ENCODE measurements around the gene CDK5RAP1.

Gene CDK5RAP1

DNA sequence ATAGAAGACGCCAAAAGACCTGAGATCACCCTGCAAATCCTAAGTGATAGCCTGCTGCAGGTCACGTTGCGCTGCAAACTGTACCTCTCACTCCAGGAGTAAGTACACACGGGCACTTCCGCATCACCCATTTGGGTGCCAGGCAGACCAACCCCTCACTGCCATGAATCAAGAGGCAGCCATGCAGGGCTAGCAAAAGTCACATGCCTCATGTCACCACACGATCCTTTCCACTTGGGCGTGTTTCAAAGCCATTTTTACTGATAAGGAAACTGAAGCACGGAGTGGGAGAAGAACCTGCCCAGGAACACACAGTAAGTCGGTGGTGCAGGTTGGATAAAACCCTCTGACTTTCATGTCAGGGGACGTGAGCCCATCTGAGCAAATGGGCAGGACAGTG lies 81.3 kb downstream of the CDK5RAP1 start:
- no peak overlapping the region for H3K4me3 ChIP-seq (ENCODE audit: low read depth, low read length)
- no peaks in the 10 kb centered on the region for H3K4me1 ChIP-seq (ENCODE audit: control insufficient read depth, insufficient read depth, low read length)
- TF ChIP-seq OSR2 (tag by site-specific recombination; IDR thresholded peaks at IDR 0.05) (no peak), ZNF121 (tag by site-specific recombination; IDR thresholded peaks at IDR 0.05) (no peak), ZNF341 (tag by site-specific recombination; IDR thresholded peaks at IDR 0.05; ENCODE audit: low read depth) (no peak), ZNF596 (tag by site-specific recombination; IDR thresholded peaks at IDR 0.05) (no peak), ZNF670 (tag by site-specific recombination; IDR thresholded peaks at IDR 0.05; ENCODE audit: low read depth) (no peak), PRDM1 (tag by site-specific recombination; IDR thresholded peaks at IDR 0.05) (no peak)
- TF ChIP-seq, protein P1, sequence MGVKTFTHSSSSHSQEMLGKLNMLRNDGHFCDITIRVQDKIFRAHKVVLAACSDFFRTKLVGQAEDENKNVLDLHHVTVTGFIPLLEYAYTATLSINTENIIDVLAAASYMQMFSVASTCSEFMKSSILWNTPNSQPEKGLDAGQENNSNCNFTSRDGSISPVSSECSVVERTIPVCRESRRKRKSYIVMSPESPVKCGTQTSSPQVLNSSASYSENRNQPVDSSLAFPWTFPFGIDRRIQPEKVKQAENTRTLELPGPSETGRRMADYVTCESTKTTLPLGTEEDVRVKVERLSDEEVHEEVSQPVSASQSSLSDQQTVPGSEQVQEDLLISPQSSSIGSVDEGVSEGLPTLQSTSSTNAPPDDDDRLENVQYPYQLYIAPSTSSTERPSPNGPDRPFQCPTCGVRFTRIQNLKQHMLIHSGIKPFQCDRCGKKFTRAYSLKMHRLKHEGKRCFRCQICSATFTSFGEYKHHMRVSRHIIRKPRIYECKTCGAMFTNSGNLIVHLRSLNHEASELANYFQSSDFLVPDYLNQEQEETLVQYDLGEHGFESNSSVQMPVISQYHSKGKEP (tag by site-specific recombination; IDR thresholded peaks at IDR 0.05) = no peak
- no peak overlapping the region for H3K27ac ChIP-seq (ENCODE audit: extremely low read depth, low read depth, low read length)
- H3K9me3 ChIP-seq (ENCODE audit: control insufficient read depth, insufficient read depth, low read depth, low read length) = no peaks in the 10 kb centered on the region
- POLR2A ChIA-PET = no interaction called here
- H3K36me3 ChIP-seq (ENCODE audit: control insufficient read depth in 2 of 2, insufficient read depth in 1 of 2, low read length in 2 of 2) = no peaks in the 10 kb centered on the region
- CTCF ChIA-PET = no interaction called here

DNA sequence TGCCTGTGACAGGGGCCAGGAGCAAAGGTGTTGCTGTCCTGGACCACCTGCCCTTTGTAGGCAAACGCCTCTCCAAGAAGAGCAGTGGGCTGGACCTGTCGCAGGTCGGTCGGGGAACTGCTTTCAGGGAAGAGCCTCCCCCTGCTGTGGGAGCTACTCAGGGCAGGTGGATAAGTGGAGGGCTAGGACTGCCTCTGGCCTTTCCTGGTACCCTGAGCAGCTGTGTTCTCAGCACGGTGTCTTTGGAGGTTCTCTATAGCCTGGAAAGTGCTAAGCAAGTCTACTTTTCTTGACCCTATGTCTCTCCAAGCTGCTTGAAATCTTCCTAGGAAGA lies 83.3 kb downstream of the CDK5RAP1 start:
- ChIA-PET CTCF (no interaction called here), POLR2A (no interaction called here)
- Histone ChIP-seq H3K27ac (ENCODE audit: extremely low read depth, low read depth, low read length) (no peak overlapping the region), H3K4me3 (ENCODE audit: low read depth, low read length) (no peak overlapping the region), H3K9me3 (ENCODE audit: control insufficient read depth, insufficient read depth, low read depth, low read length) (no peaks in the 10 kb centered on the region), H3K4me1 (ENCODE audit: control insufficient read depth, insufficient read depth, low read length) (no peaks in the 10 kb centered on the region), H3K36me3 (ENCODE audit: control insufficient read depth in 2 of 2, insufficient read depth in 1 of 2, low read length in 2 of 2) (no peaks in the 10 kb centered on the region)
- TF ChIP-seq ZNF544 (tag by site-specific recombination; IDR thresholded peaks at IDR 0.05) (no peak), ZNF341 (tag by site-specific recombination; IDR thresholded peaks at IDR 0.05; ENCODE audit: low read depth) (0 out of 2 replicates have a peak, but pooled peaks have one; percentile 21)

DNA sequence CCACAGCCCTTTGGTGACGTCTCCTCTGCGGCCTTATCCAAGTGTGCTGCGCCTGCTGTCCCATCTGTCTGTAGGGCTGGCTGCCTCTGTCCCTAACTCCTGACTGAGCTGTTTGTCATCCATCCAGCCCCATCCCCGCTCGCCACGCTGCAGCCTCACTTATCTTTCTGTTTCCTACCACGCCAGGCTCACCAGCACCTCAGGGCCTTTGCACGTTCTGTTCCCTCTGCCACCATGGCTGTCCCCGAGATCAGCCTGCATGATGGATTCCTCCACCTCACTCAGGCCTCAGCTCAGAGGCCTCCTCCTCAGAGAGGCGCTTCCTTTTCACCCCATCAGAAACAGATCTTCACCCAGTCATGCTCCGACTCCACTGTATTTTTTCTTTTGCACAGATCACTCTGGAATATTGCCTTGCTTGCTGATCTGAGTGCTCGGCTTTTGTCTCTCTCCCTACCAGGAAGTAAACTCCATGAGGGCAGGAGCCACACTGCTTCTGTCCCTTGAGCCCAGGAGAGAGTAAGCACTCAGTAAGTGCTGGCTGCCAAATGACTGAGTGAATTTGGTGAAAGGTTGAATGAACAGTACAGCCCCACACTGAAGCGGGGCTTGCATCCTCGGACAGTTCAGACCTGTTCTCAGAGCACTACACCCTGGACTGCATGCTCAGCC lies 83.8 kb downstream of the CDK5RAP1 start:
- CTCF ChIA-PET = no interaction called here
- no peaks in the 10 kb centered on the region for H3K36me3 ChIP-seq (ENCODE audit: control insufficient read depth in 2 of 2, insufficient read depth in 1 of 2, low read length in 2 of 2)
- no peak overlapping the region for H3K27ac ChIP-seq (ENCODE audit: extremely low read depth, low read depth, low read length)
- no peaks in the 10 kb centered on the region for H3K9me3 ChIP-seq (ENCODE audit: control insufficient read depth, insufficient read depth, low read depth, low read length)
- no peaks in the 10 kb centered on the region for H3K4me1 ChIP-seq (ENCODE audit: control insufficient read depth, insufficient read depth, low read length)
- H3K4me3 ChIP-seq (ENCODE audit: low read depth, low read length) = no peak overlapping the region
- TF ChIP-seq ZNF391 (tag by site-specific recombination; IDR thresholded peaks at IDR 0.05; ENCODE audit: borderline replicate concordance, low read depth) = no peak
- TF ChIP-seq ZNF623 (tag by site-specific recombination; IDR thresholded peaks at IDR 0.05) = peak; percentile 91
- no peak for TF ChIP-seq ZNF169 (tag by site-specific recombination; IDR thresholded peaks at IDR 0.05)
- no peak for TF ChIP-seq ZBTB21 (tag by site-specific recombination; IDR thresholded peaks at IDR 0.05)
- POLR2A ChIA-PET = no interaction called here

DNA sequence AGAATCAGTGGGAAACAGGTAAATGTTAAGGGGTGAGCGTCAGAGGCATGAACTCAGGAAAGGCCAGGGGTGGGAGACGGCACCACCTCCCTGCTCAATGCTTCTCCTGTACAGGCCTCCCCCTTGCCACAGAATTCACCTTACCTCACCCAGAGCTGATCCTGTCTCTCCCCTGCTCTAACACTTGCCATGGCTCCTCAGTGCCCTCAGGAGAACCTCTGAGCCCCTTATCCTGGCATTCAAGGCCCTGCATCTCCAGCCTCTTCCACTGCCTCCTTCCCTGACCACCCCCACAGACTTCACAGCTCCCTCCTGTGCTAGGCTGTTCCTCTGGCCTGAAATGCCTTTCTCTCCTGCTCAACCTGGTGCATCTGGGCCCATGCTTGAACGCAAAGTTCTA lies 84.4 kb downstream of the CDK5RAP1 start:
- TF ChIP-seq ZNF16 (tag by site-specific recombination; IDR thresholded peaks at IDR 0.05; ENCODE audit: low read depth) = peak; percentile 51; the same call in 1 of the 2 replicates
- 0 out of 2 replicates have a peak, but pooled peaks have one; percentile 62 for TF ChIP-seq GLI4 (tag by site-specific recombination; IDR thresholded peaks at IDR 0.05)
- TF ChIP-seq ZNF843 (tag by site-specific recombination; IDR thresholded peaks at IDR 0.05) = no peak
- CTCF ChIA-PET = no interaction called here

More for the DNA sequence above, 84.4 kb downstream of the CDK5RAP1 start:
- Histone ChIP-seq H3K4me3 (ENCODE audit: low read depth, low read length) (no peak overlapping the region), H3K27ac (ENCODE audit: extremely low read depth, low read depth, low read length) (no peak overlapping the region), H3K9me3 (ENCODE audit: control insufficient read depth, insufficient read depth, low read depth, low read length) (no peaks in the 10 kb centered on the region), H3K36me3 (ENCODE audit: control insufficient read depth in 2 of 2, insufficient read depth in 1 of 2, low read length in 2 of 2) (no peaks in the 10 kb centered on the region), H3K4me1 (ENCODE audit: control insufficient read depth, insufficient read depth, low read length) (no peaks in the 10 kb centered on the region)
- POLR2A ChIA-PET = no interaction called here
